RWPE2 (cell line): ENCODE measurements around the gene OR4D1.
"Not testable (repeated sequence)": the region's sequence is repeated elsewhere in the genome, so short reads cannot be mapped to it uniquely, and the experiment has no call there.

Experiments used
- ATAC-seq: fragments of 200-7000 bp; cut with Tn5 transposase; 3 replicates; pipeline ENCODE4 v1.9.1; 2021; ENCODE audit warnings: low read depth
- DNase-seq: peaks from one replicate; pipeline ENCODE4 v3.0.0-alpha.2; 2020; ENCODE audit warnings: low spot score
- H3K27ac ChIP-seq: fragments of 450-650 bp; 2 replicates; pipeline ENCODE4 v1.5.1; 2017; ENCODE audit warnings: mild to moderate bottlenecking; ENCODE audit not compliant: poor library complexity, severe bottlenecking
- H3K27me3 ChIP-seq: fragments of 250-450 bp; sonication (Bioruptor Pico); 2 replicates; pipeline ENCODE4 v1.5.1; 2021; ENCODE audit warnings: mild to moderate bottlenecking, moderate library complexity; ENCODE audit not compliant: insufficient read depth, poor library complexity, severe bottlenecking
- H3K36me3 ChIP-seq: fragments of 250-450 bp; sonication (Bioruptor Pico); 2 replicates; pipeline ENCODE4 v1.5.1; 2020; ENCODE audit warnings: low read depth, mild to moderate bottlenecking, moderate library complexity
- H3K4me1 ChIP-seq: fragments of 250-450 bp; sonication (Bioruptor Pico); 2 replicates; pipeline ENCODE4 v1.5.1; 2021; ENCODE audit warnings: mild to moderate bottlenecking, moderate library complexity; ENCODE audit not compliant: insufficient read depth, poor library complexity, severe bottlenecking
- H3K4me3 ChIP-seq: fragments of 250-450 bp; sonication (Bioruptor Pico); 2 replicates; pipeline ENCODE4 v1.5.1; 2021; ENCODE audit warnings: mild to moderate bottlenecking, moderate library complexity; ENCODE audit not compliant: severe bottlenecking
- H3K9me3 ChIP-seq: fragments of 250-450 bp; sonication (Bioruptor Pico); 2 replicates; pipeline ENCODE4 v1.5.1; 2021; ENCODE audit warnings: mild to moderate bottlenecking, moderate library complexity; ENCODE audit not compliant: severe bottlenecking
- TF ChIP-seq, protein P1 (sequence below): fragments of 450-650 bp; IDR thresholded peaks from one replicate; pipeline ENCODE4 v1.5.1; 2017; ENCODE audit warnings: mild to moderate bottlenecking, moderate library complexity; ENCODE audit not compliant: poor library complexity, severe bottlenecking

Gene OR4D1

DNA sequence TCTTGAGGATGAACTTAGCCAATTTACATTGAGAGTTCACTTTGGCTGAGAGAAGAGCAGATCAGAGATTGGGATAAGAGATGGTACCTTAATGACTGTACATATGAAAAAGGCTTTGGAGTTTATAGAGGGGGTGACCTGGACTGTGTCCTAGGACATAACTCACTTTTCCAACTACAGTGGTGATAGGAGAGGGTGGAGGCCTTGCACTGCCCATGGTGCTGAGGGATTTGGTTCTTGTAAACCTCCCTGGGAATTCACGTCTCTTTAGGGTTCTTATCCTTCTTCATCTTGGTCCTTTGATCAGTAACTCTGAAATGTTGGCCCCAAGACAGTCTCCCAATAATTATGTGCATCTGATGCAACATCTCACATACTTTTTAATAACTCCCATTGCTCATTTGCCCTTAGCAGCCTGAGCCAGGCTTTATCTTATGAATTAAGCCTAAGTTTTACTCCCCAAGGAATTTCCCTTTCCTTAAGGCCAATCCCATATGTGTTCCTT is at the start of gene OR4D1:
TSS of gene OR4D1 (plus strand) at position 455 of the 505 bp plus-strand sequence. CDS start 6,770 bp downstream, outside the sequence.
- Histone ChIP-seq H3K4me3 (no peak within 1 kb of the TSS), H3K9me3 (peaks cover 2% of the 10 kb centered on the region), H3K27ac (no peak within 1 kb of the TSS), H3K27me3 (peaks cover 69% of the 10 kb centered on the region), H3K36me3 (no peaks in the 10 kb centered on the region), H3K4me1 (no peaks in the 10 kb centered on the region)
- TF ChIP-seq, protein P1, sequence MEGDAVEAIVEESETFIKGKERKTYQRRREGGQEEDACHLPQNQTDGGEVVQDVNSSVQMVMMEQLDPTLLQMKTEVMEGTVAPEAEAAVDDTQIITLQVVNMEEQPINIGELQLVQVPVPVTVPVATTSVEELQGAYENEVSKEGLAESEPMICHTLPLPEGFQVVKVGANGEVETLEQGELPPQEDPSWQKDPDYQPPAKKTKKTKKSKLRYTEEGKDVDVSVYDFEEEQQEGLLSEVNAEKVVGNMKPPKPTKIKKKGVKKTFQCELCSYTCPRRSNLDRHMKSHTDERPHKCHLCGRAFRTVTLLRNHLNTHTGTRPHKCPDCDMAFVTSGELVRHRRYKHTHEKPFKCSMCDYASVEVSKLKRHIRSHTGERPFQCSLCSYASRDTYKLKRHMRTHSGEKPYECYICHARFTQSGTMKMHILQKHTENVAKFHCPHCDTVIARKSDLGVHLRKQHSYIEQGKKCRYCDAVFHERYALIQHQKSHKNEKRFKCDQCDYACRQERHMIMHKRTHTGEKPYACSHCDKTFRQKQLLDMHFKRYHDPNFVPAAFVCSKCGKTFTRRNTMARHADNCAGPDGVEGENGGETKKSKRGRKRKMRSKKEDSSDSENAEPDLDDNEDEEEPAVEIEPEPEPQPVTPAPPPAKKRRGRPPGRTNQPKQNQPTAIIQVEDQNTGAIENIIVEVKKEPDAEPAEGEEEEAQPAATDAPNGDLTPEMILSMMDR, result no peak
- ATAC-seq (no peak), DNase-seq (no peak)

DNA sequence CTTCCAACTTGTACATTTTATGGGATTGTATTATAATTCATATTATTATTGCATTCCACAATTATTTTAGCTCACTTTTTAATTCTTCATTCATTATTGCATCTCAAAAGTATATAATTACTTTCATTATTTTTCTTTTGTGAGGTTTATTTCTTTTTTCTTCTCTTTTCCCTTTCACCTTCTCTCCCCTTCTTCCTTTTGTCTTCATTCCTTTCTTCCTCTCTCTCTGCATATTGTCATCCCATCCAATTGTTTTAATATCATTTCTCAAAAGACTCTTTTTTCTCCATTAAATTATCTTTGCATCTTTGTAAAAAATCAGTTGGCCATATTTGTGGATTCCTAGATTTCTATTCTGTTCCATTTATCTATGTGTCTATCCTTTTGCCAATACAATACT is 47.7 kb upstream of the OR4D1 start:
- Histone ChIP-seq H3K9me3 (no peaks in the 10 kb centered on the region), H3K27me3 (peaks cover 3% of the 10 kb centered on the region), H3K36me3 (no peaks in the 10 kb centered on the region), H3K27ac (no peak overlapping the region), H3K4me1 (peaks cover 5% of the 10 kb centered on the region), H3K4me3 (no peak overlapping the region)
- ATAC-seq (no peak), DNase-seq (no peak)
- TF ChIP-seq, protein P1, result no peak

DNA sequence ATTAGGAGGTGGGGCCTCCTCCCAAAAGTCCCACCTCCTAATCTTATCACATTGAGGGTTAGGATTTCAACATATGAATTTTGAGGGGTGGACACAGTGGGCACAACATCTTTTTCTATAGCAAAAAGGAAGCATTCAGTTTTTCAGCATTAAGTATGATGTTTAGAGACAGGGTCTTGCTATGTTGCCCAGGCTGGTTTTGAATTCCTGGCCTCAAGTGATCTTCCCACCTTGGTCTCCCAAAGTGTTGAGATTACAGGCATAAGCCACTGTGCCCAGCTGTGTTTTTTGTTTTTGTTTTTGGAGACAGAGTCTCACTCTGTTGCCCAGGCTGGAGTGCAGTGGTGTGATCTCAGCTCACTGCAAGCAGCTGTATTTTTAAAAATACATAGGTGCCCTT is 46.3 kb upstream of the OR4D1 start:
- H3K27ac ChIP-seq, ATAC-seq, H3K4me3 ChIP-seq, DNase-seq, H3K4me1 ChIP-seq, H3K9me3 ChIP-seq, H3K27me3 ChIP-seq, H3K36me3 ChIP-seq: not testable (repeated sequence)

DNA sequence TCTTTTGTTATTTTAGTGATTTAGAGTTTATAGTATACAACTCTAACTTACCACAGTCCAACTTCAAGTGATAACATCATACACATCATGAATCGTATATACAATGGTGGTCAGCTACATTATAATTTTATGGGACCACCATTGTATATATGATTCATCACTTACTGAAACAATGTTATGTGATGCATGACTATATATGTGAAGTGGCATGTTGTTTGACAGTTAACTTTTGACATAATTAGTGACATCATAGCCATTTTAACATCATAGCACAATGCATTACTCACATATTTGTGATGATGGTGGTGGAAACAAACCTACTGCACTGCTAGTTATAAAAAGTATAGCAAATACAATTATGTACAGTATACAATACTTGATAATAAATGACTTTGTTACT is 43.1 kb upstream of the OR4D1 start:
- H3K9me3 ChIP-seq, result peaks cover 1% of the 10 kb centered on the region
- peaks cover 3% of the 10 kb centered on the region for H3K27me3 ChIP-seq
- DNase-seq (no peak), ATAC-seq (no peak)
- no peaks in the 10 kb centered on the region for H3K36me3 ChIP-seq
- TF ChIP-seq, protein P1, result no peak
- peaks cover 5% of the 10 kb centered on the region for H3K4me1 ChIP-seq
- no peak overlapping the region for H3K27ac ChIP-seq
- H3K4me3 ChIP-seq, result no peak overlapping the region

DNA sequence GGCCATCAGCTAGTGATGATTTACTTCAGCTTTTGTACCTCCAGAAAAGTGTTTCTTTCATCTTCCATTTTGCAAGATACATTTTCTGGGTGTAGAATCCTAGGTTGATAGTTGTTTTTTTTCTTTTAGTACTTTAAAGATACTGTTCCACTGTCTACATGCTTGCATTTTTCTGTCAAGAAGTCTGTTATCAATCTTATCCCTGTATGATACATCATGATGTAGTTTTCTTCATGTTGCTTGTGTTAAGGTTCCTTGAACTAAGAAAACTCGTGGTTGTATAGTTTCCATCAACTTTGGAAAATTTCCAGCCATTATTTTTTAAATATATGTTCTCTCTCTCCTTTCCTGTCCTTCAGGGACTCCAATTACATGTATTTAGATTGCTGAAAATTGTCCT is 40.9 kb upstream of the OR4D1 start:
- TF ChIP-seq, protein P1, result no peak
- Histone ChIP-seq H3K36me3 (no peaks in the 10 kb centered on the region), H3K4me3 (no peak overlapping the region), H3K27me3 (no peaks in the 10 kb centered on the region), H3K9me3 (peaks cover 1% of the 10 kb centered on the region), H3K27ac (no peak overlapping the region), H3K4me1 (peaks cover 5% of the 10 kb centered on the region)
- ATAC-seq (no peak), DNase-seq (no peak)
